ENCODE data around the gene POLRMT.
"Not testable (repeated sequence)": the region's sequence is repeated elsewhere in the genome, so short reads cannot be mapped to it uniquely, and the experiment has no call there.

The POLRMT gene

DNA sequence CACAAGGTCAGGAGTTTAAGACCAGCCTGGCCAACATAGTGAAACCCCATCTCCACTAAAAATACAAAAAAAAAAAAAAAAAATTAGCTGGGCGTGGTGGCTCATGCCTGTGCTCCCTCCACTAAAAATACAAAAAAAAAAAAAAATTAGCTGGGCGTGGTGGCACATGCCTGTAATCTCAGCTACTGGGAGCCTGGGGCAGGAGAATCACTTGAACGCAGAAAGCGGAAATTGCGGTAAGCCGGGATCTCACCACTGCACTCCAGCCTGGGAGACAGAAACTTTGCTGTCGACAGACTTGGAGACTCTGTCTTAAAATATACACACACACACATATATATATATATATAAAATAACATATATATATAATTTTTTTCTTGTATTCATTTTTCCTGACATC lies 6.8 kb downstream of the POLRMT start:
- H3K9ac ChIP-seq (ENCODE audit: low read length); H3K9me3 ChIP-seq (ENCODE audit: control insufficient read depth, low read length); H3K27me3 ChIP-seq (ENCODE audit: control insufficient read depth, insufficient read depth, low read length); H3K4me1 ChIP-seq (ENCODE audit: control insufficient read depth, insufficient read depth, low read length); H3K4me3 ChIP-seq (ENCODE audit: low read length); H3K36me3 ChIP-seq (ENCODE audit: control insufficient read depth, insufficient read depth, low read length): not testable (repeated sequence)

DNA sequence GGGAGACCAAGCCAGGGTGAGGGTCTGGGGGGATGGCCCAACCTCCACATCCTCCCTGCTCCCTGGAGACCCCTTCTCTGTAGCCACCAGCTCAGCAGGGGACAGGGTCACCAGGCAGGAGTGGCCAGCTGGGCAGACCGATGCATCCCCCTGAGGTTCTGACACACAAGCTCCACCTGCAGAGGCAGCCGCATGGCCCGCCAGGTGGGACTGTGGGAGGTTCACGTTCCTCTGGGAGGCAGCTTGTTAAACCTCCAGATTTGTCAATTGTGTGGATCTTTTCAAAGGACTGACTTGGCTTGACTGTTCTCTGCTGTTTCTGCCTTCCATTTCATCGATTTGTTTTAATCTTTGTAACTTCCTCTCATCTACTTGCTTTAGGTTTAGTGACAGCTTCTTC lies 8.1 kb downstream of the POLRMT start:
- Histone ChIP-seq H3K27me3 (ENCODE audit: control insufficient read depth, insufficient read depth, low read length) (no peaks in the 10 kb centered on the region), H3K9me3 (ENCODE audit: control insufficient read depth, low read length) (no peaks in the 10 kb centered on the region), H3K4me3 (ENCODE audit: low read length) (no peak overlapping the region), H3K9ac (ENCODE audit: low read length) (no peak overlapping the region), H3K4me1 (ENCODE audit: control insufficient read depth, insufficient read depth, low read length) (no peaks in the 10 kb centered on the region), H3K36me3 (ENCODE audit: control insufficient read depth, insufficient read depth, low read length) (no peaks in the 10 kb centered on the region)

DNA sequence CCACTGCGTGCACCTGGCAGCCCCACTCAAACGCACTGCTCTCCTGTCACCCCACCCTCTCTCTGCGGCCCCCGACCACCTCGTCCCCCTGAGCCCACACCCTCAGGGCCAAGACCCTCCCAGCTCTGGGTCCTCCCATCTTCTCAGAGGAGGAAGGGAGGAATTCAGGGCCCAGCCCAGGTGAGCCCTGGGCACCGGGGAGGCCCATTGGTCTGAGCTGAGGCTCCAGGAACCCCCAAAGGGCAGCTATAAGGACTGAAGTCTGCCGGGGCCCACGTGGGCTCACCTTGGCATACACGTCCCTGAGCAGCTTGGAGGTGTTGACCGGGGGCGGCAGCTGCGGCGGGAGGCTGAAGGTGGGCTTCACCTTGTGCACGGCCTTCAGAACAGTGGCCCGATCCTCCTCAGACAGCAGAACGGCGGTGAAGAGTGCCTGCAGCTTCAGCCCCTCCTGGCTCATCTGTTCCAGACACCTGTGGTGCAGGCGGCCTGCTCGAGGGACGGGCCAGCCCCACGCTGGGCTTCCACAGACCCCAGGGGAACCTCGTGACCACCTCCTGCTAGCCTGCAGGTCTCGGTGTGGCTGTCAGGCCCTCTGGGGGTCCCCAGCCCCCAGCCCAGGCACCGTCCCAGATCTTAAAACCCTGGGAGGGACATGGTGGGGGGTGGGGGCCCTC lies 8.8 kb downstream of the POLRMT start:
- Histone ChIP-seq H3K36me3 (ENCODE audit: control insufficient read depth, insufficient read depth, low read length) (no peaks in the 10 kb centered on the region), H3K27me3 (ENCODE audit: control insufficient read depth, insufficient read depth, low read length) (no peaks in the 10 kb centered on the region), H3K4me3 (ENCODE audit: low read length) (no peak overlapping the region), H3K4me1 (ENCODE audit: control insufficient read depth, insufficient read depth, low read length) (no peaks in the 10 kb centered on the region), H3K9ac (ENCODE audit: low read length) (no peak overlapping the region), H3K9me3 (ENCODE audit: control insufficient read depth, low read length) (no peaks in the 10 kb centered on the region)

DNA sequence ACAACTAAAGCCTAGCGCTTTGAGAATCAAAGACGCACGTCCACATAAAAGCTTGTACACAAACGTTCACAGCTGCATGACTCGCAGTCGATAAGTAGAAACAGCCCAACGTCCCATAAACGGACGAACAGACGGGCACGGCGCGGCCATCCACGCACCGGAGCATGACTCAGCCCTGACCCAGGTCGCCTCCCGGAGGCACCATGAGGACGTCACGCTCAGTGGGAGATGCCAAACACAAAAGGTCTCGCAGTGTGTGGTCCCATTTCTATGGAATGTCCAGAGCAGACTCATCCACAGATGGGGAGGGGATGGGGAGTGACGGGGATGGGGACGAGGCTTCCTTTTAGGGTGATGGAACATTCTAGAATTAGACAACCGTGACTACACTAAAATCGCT lies 9.4 kb downstream of the POLRMT start:
- no peaks in the 10 kb centered on the region for H3K9me3 ChIP-seq (ENCODE audit: control insufficient read depth, low read length)
- H3K9ac ChIP-seq (ENCODE audit: low read length), result no peak overlapping the region
- no peak overlapping the region for H3K4me3 ChIP-seq (ENCODE audit: low read length)
- H3K4me1 ChIP-seq (ENCODE audit: control insufficient read depth, insufficient read depth, low read length), result no peaks in the 10 kb centered on the region
- no peaks in the 10 kb centered on the region for H3K27me3 ChIP-seq (ENCODE audit: control insufficient read depth, insufficient read depth, low read length)
- no peaks in the 10 kb centered on the region for H3K36me3 ChIP-seq (ENCODE audit: control insufficient read depth, insufficient read depth, low read length)

DNA sequence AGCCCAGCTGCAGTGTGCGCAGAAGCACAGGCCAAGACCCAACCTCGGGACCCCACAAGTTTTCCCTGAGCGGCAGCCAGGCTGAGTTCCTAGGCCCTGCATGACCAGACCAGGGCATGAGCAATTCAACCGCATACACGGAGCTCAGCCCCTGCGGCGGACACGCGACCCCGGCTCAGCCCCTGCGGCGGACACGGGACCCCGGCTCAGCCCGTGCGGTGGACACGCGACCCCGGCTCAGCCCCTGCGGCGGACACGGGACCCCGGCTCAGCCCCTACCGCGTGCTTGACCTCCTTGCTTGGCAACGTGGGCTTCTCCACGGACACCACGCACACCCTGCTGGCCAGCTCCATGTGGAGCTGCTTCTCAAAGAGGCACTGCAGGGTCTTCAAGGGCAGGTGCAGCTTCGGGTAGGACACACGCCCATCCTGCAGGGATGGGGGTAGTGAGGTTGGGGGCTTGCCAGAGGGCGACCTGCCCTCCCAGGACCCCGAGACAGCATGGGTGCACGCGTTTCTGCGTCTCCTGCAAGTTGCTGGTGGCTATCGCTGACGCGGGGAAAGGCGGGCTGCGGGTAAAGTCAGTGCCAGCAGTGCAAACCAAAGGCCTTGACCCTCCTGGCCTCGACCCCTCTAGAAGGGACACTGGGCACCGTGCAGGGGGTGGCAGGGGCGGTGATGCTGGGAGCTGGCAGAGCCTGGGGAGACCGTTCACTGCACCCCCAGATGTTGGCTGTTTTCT lies 10.0 kb downstream of the POLRMT start:
- no peak overlapping the region for H3K4me3 ChIP-seq (ENCODE audit: low read length)
- no peak overlapping the region for H3K9ac ChIP-seq (ENCODE audit: low read length)
- H3K27me3 ChIP-seq (ENCODE audit: control insufficient read depth, insufficient read depth, low read length), result no peaks in the 10 kb centered on the region
- H3K36me3 ChIP-seq (ENCODE audit: control insufficient read depth, insufficient read depth, low read length), result no peaks in the 10 kb centered on the region
- H3K4me1 ChIP-seq (ENCODE audit: control insufficient read depth, insufficient read depth, low read length), result no peaks in the 10 kb centered on the region
- no peaks in the 10 kb centered on the region for H3K9me3 ChIP-seq (ENCODE audit: control insufficient read depth, low read length)

DNA sequence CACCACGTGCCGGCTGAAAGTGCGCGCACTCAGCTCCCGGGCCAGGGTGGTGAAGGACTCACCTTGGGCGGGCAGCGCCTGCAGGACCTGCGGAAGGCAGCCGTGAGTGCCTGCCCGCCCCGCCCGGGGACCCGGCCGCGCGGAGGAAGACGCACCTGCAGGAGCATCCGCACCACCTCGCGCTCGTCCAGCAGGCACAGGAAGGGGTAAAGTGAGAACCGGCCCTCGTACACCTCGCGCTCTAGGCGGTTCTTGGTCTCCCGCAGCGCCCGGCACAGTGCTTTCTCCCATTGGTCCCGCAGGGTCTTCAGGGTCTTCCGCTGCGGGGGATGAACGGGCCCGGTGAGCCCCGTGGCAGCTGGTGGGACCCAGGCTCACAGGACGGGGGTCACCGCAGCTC lies 10.7 kb downstream of the POLRMT start:
- Histone ChIP-seq H3K27me3 (ENCODE audit: control insufficient read depth, insufficient read depth, low read length) (no peaks in the 10 kb centered on the region), H3K9me3 (ENCODE audit: control insufficient read depth, low read length) (no peaks in the 10 kb centered on the region), H3K4me1 (ENCODE audit: control insufficient read depth, insufficient read depth, low read length) (no peaks in the 10 kb centered on the region), H3K36me3 (ENCODE audit: control insufficient read depth, insufficient read depth, low read length) (no peaks in the 10 kb centered on the region), H3K4me3 (ENCODE audit: low read length) (no peak overlapping the region), H3K9ac (ENCODE audit: low read length) (no peak overlapping the region)

DNA sequence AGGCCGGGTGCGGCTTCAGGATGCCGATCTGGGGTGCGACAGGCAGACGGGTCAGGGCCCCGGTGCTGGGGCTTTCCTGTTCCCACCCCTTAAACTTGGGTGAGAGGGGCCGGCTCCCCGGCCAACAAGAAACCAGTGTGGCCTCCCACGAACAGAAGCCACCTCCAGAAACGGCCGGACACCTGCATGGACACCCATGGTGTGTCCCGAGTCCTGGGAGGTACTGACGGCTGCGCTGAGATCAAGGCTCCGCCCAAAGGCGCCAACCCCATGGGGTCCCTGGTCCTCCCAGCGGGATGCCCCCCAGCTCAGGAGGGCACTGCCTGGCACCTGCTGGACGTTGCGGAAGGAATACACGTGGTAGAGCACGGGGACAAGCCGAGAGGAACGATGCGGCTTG lies 11.5 kb downstream of the POLRMT start:
- Histone ChIP-seq H3K4me1 (ENCODE audit: control insufficient read depth, insufficient read depth, low read length) (no peaks in the 10 kb centered on the region), H3K9ac (ENCODE audit: low read length) (no peak overlapping the region), H3K9me3 (ENCODE audit: control insufficient read depth, low read length) (no peaks in the 10 kb centered on the region), H3K4me3 (ENCODE audit: low read length) (no peak overlapping the region), H3K27me3 (ENCODE audit: control insufficient read depth, insufficient read depth, low read length) (no peaks in the 10 kb centered on the region), H3K36me3 (ENCODE audit: control insufficient read depth, insufficient read depth, low read length) (no peaks in the 10 kb centered on the region)

DNA sequence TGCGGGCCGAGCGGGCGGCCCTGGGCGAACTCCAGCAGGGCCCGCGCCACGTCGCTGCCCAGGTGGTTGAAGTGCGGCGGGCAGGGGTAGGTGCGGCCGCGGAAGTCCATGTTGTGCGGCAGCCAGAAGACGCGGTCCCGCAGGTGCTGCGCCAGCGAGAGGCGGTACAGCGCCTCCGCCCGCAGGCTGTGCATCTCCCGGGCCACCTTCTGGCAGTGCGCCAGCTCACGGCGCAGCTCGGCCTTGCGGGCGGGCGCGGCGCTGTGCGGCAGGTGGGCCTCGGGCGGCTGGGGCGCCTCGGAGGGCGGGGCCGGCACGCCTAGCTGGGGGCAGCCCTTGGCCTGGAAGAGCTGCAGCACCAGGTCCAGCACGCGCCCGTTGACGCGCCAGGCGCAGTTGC lies 12.1 kb downstream of the POLRMT start:
- not testable (repeated sequence) for H3K27me3 ChIP-seq (ENCODE audit: control insufficient read depth, insufficient read depth, low read length); H3K9ac ChIP-seq (ENCODE audit: low read length)

DNA sequence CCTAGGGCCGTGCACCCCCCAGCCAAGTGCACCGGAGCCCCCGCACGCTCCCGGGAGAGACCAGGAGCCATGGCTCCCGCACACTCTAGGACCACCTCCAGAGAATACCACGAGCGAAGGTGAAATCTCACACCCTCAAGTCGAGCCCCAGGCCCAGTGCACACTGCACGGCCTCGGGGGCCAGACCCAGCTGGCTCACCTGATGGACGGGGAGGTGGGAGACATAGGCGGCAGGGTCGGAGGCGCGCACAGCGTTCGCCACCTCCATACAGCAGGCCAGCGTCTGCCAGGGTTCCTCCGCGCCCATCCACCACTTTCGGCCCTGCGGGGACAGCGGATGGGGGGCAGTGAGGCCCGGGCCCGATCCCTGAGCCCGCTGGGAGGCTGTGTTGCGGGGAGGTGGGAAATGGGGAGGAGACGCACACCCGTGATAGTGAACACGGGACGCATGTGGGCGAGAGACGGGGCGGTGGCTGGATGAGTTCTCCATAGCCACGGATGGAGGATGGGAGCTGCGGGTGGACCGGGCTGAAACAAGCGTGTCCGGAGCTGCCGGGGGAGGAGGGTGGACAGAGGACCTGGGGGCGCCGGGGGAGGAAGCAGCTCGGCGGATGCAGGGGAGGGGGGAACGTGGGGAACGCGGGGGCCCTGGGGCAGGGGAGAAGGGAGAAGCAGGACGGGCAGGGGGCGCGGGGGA lies 13.0 kb downstream of the POLRMT start:
- H3K4me1 ChIP-seq (ENCODE audit: control insufficient read depth, insufficient read depth, low read length), result no peaks in the 10 kb centered on the region
- H3K4me3 ChIP-seq (ENCODE audit: low read length), result no peak overlapping the region
- H3K36me3 ChIP-seq (ENCODE audit: control insufficient read depth, insufficient read depth, low read length), result no peaks in the 10 kb centered on the region
- peaks cover 3% of the 10 kb centered on the region for H3K27me3 ChIP-seq (ENCODE audit: control insufficient read depth, insufficient read depth, low read length)
- no peak overlapping the region for H3K9ac ChIP-seq (ENCODE audit: low read length)
- H3K9me3 ChIP-seq (ENCODE audit: control insufficient read depth, low read length), result no peaks in the 10 kb centered on the region

More for the DNA sequence above, 12.1 kb downstream of the POLRMT start:
- not testable (repeated sequence) for H3K4me1 ChIP-seq (ENCODE audit: control insufficient read depth, insufficient read depth, low read length); H3K4me3 ChIP-seq (ENCODE audit: low read length); H3K9me3 ChIP-seq (ENCODE audit: control insufficient read depth, low read length); H3K36me3 ChIP-seq (ENCODE audit: control insufficient read depth, insufficient read depth, low read length)

DNA sequence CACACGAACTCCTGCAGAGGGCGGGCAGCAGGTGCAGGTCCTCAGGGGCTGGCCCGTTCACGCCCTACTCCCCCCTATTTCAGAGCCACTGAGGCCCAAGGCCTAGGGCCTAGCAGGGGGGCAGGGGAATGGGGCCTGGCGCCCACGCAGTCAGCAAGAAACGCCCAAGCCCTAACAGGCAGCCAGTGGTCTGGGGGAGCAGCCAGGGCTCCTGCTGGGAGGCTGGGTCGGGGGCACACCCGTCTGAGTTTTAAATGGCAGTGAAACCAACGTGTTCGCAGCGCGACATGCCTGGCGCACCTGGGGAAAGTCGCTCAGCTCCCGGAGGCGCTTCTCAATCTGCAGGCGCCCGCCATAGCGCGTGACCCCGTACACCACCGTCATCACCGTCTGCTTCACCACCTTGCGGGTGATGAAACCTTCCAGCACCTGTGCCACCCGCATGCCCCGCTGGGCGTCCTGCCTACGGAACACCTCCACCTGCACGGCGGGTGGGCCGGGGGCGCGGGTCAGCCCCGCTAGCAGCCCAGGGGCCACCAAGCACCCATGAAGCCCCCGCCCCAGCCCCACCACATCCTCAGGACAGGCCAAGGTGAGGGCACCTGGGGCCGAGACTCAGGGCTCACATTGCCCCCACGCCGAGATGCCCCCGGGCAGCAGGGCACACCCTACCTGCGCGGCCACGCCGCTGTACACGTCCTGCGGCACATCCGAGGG lies 13.9 kb downstream of the POLRMT start:
- Histone ChIP-seq H3K9ac (ENCODE audit: low read length) (no peak overlapping the region), H3K36me3 (ENCODE audit: control insufficient read depth, insufficient read depth, low read length) (no peaks in the 10 kb centered on the region), H3K9me3 (ENCODE audit: control insufficient read depth, low read length) (no peaks in the 10 kb centered on the region), H3K4me3 (ENCODE audit: low read length) (no peak overlapping the region), H3K4me1 (ENCODE audit: control insufficient read depth, insufficient read depth, low read length) (no peaks in the 10 kb centered on the region), H3K27me3 (ENCODE audit: control insufficient read depth, insufficient read depth, low read length) (peaks cover 9% of the 10 kb centered on the region)

DNA sequence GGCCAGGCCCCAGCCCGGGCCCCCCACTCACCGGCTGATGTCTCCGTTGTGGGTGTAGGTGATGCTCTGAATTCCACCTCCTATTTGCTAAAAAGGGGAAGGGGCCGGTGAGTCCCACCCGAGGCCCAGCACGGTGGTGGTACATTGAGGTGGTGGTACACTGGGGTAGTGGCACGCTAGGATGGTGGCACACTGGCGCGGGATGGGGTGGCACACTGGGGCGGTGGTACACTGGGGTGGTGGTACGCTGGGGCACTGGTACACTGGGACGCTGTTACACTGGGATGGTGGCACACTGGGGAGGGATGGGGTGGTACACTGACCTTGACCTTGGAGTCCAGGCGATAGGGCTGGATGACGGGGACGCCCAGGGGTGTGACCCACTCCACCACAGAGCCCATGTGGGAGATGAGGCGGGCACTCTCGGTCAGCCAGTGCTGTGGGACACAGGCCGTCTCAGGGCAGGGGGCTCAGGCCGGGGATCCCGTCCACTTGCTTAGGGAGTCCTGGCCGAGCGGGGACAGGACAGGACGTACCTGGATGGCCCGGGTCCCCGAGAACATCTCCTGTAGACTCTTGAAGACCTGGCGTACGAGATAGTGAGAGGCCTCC lies 14.6 kb downstream of the POLRMT start:
- Histone ChIP-seq H3K4me3 (ENCODE audit: low read length) (no peak overlapping the region), H3K36me3 (ENCODE audit: control insufficient read depth, insufficient read depth, low read length) (no peaks in the 10 kb centered on the region), H3K27me3 (ENCODE audit: control insufficient read depth, insufficient read depth, low read length) (peaks cover 12% of the 10 kb centered on the region), H3K4me1 (ENCODE audit: control insufficient read depth, insufficient read depth, low read length) (no peaks in the 10 kb centered on the region), H3K9me3 (ENCODE audit: control insufficient read depth, low read length) (no peaks in the 10 kb centered on the region), H3K9ac (ENCODE audit: low read length) (no peak overlapping the region)
